Measurements from ENCODE around the gene ARSI.

The ARSI gene

GRCh38 chr5:150328515-150328914 is 25.8 kb upstream of the ARSI start:
- DNase-seq = no peak

GRCh38 chr5:150327139-150327538 is 24.4 kb upstream of the ARSI start:
- no peak for DNase-seq

- no peak for DNase-seq
Measured at GRCh38 chr5:150326707-150327106, 24.0 kb upstream of the ARSI start.

GRCh38 chr5:150325426-150325825 is 22.7 kb upstream of the ARSI start:
- DNase-seq = no peak

GRCh38 chr5:150323819-150324218 is 21.1 kb upstream of the ARSI start:
- DNase-seq = no peak

GRCh38 chr5:150323092-150323491 is 20.4 kb upstream of the ARSI start:
- DNase-seq = no peak

- DNase-seq = no peak
Measured at GRCh38 chr5:150322202-150322601, 19.5 kb upstream of the ARSI start.

- DNase-seq = no peak
Measured at GRCh38 chr5:150321784-150322183, 19.1 kb upstream of the ARSI start.

- DNase-seq = no peak
Measured at GRCh38 chr5:150321211-150321610, 18.5 kb upstream of the ARSI start.

GRCh38 chr5:150320044-150320613 is 17.4 kb upstream of the ARSI start:
- peak; percentile 44 for DNase-seq

- no peak for DNase-seq
Measured at GRCh38 chr5:150319484-150319790, 16.7 kb upstream of the ARSI start.

GRCh38 chr5:150318613-150319483 is 16.1 kb upstream of the ARSI start:
- DNase-seq = no peak

- DNase-seq = no peak
Measured at GRCh38 chr5:150317048-150318003, 14.6 kb upstream of the ARSI start.

- no peak for DNase-seq
Measured at GRCh38 chr5:150316320-150316719, 13.6 kb upstream of the ARSI start.

GRCh38 chr5:150315245-150315644 is 12.5 kb upstream of the ARSI start:
- no peak for DNase-seq

- DNase-seq = no peak
Measured at GRCh38 chr5:150313921-150314716, 11.4 kb upstream of the ARSI start.

- no peak for DNase-seq
Measured at GRCh38 chr5:150313501-150313900, 10.8 kb upstream of the ARSI start.

GRCh38 chr5:150312518-150312917 is 9.8 kb upstream of the ARSI start:
- no peak for DNase-seq

GRCh38 chr5:150311015-150311692 is 8.4 kb upstream of the ARSI start:
- no peak for DNase-seq

- DNase-seq = no peak
Measured at GRCh38 chr5:150310246-150310645, 7.5 kb upstream of the ARSI start.

GRCh38 chr5:150309886-150310239 is 7.2 kb upstream of the ARSI start:
- DNase-seq = no peak

Data from right kidney (tissue), 1 donor.